GM18861 (cell line): ENCODE data around the gene BCL6.

Experiments used
- ATAC-seq: cut with Tn5 transposase; IDR thresholded peaks from one replicate; pipeline ENCODE4 v1.9.1; 2021; ENCODE audit not compliant: unreplicated experiment

Gene BCL6

DNA sequence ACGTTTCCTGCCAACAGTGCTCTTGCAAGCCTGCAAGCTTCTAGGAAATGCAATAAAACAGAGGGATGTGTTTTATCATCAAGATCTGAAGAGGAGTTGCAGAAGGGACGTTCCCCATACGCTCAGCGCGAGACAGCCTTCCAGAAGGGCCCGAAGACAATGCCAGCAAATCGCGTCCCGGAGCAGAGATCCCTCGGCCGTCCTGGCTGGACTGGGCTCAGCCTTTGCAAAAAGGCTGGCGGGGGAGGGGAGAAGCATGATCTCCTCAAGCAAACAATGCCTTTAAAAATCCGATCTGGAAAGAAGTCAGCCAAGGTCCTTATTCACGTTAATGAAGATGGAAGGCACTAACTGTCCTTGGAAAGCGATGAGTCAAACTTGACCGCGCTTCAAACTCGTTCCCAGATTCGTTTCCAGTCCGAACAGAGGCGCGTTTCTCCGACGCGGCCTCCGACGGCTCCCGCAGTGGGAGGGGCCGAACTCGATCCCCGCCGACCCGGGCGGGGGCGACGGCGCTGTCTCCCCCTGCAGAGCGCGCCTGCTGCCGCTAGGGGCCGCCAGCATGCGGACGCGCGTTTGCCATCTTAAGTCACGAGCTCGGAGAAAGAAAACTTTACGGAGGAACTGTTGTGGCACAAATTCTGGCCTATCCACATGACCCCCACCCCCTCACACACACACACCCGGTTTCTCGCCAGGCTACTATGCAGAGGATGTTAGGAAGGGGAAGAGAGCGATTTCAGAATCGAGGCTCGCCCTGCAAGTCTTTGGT, 5.5 kb downstream of the BCL6 start:
- no peak for ATAC-seq

DNA sequence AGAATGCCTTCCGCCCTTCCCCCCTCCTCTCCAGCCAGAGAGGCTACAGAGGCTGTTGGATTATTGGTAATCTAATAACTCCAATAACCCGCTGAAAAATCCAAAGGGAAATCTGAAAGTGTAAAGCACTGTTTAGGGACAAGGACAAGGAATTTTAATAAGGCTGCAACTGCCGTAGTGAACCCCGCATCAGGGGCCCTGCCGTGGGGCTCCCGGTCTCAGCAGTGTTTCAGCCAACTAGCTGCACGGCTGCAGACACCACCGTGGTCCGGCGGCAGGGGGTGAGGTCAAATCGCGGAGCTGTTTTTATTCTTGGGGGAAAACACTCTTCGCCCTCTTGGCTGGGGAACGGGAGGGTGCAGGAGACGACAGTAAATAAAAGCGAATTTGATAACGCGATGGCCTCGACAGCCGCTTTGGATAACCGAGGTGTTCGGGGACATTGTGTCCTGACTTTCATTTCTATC, 6.1 kb downstream of the BCL6 start:
- no peak for ATAC-seq

DNA sequence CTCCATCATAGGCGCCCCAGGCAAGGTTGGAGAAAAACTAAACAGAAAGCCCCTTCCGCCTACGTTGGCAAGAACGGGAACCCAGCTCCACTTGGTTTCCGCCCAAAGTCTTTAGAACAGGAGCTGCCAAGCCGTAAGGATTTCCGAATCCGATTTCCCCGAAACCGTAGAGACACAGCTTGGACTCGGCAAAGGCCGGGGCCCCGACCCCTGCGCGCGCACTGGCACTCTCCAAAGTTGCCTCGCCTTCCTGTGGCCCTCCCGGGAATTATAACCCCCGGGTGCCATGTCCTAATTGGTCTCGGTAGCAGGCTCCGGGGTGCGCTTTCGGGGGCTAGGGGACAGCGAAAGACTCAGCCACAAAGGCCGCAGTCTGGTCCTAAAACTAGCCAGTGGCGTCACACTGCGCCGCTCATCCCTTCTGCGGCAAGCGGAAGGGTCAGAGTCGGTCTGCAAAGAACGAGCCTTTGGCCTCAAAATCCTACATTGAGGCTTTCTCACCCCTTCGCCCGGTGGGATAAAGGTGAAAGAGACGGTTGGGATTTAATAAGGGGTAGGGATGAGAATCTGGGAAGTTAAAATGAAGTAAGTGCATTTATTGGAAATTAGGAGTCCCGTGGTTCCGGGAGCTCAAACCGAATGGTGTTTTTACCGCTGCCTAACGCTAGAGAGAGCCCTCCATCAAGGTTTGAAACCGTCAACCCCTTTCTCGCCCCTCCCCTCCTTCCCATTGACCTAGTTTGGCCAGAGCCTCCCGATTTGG, 6.8 kb downstream of the BCL6 start:
- no peak for ATAC-seq

DNA sequence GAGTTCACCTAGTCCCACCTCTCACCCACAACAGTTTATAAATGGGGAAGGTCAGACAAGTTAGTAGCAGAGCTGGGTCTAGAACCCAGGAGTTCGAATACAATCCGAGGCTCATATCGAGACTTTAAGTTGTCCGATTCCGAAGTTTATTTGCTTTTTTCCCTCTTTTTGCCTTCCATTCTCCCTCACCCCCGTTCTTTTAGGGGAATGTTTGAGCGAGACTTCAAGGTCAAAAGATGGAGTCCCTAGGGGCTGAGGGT, 7.3 kb downstream of the BCL6 start:
- no peak for ATAC-seq

DNA sequence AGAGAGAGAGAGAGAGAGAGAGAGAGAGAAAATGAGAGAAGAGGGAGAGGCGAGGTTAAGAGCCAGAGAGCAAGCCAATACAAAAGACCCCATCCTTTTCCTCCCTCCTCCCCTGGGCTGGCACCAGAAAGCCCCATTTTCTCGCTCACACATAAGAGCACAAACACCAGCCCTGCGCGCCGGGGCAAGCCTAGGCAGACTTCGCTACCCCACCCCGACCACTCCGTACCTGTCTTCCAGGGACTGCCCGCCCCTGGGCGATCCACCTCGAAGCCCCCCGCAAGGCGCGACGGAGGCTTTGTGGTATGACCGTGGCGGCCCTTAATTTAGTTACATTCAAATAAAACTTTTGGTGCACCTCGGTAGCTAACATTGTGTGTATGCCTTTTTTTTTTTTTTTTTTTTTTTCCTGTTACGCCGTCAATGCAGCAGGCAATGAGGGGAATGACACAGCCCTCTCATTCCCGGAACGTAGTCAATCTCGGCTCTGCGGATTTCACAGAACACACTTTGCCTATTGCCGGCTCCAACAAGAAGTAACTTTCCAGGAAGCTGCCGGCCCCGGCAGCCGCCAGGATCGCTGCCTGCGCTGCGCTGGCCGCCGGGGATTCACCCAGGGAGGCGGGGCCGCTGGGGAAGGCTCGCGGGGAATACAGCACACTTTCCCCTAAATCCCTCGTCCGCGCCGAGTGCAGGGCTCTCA, 7.7 kb downstream of the BCL6 start:
- ATAC-seq: no peak

DNA sequence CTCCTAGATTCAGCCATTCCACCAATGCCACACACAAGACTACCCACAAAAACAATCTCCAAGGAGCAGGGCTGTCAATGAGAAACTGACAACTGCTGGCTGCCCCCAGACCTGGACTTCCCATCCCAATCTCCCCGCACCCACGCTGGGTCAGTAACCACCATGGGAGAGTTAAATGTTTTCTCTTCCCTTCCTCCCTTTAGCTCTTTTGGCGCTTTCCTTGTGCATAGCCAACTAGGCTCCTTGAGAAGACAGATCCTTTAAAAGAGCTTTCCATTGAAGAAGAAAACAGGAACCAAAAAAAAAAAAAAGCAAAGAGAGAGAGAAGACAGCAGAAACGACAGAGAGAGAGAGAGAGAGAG, 8.3 kb downstream of the BCL6 start:
- no peak for ATAC-seq

DNA sequence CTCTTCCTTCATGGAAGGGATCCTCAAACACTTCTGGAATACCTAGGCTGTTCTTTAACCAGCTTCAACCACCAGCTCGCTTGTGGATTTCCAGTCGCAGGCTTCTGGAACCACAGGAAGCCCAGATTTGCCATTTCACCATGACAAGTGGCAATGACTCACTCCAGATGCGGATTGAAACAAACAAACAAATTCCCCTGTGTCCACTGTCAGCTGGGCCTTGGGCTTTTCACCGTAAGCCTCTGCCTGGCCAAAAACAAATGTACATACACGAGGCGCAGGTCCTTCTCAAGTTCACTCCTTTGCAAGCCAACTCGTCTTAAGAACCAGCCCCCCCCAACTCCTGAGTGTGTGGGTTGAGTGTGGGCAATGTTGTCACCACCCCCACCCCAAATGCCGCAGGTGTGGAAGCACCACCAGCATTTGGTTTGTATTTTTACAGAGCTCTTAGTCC, 8.8 kb downstream of the BCL6 start:
- ATAC-seq: no peak

DNA sequence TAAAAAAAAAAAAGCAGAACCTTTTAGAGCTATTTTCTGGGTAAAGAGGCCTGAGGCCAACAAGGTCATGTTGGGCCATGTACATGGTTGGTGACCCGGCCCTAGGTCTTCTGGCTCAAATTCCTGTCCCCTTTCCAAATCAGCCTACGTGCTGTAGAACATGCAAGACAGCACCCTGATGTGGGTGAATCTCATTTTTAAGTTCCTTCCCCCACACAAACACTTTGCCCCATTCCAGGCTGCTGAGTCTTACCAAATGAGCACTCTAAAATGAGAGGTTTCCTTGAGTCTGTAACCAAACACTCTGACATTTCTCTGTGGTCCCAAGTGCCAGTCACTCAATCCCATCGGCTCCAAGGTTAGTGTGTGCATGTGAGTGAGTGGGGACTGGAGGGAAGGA, 9.4 kb downstream of the BCL6 start:
- ATAC-seq: no peak

DNA sequence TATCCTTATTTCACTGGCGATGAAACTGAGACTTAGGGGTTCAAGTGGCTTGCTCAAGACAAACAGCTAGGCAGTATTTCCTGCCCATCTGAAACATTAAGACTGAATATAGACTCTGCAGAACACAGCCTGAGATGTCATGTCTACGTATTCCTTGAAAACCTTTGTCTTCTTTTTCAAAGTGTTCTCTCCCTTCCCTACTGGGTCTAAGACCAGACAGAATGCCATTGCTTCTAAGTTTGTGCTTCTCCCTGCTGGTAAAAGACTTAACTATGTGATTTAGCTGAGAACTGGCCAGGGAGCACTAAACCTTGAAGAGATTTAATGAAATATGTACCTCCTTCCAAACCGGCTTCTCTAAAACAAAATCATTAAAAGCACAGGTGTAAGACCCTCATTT, 9.9 kb downstream of the BCL6 start:
- no peak for ATAC-seq

DNA sequence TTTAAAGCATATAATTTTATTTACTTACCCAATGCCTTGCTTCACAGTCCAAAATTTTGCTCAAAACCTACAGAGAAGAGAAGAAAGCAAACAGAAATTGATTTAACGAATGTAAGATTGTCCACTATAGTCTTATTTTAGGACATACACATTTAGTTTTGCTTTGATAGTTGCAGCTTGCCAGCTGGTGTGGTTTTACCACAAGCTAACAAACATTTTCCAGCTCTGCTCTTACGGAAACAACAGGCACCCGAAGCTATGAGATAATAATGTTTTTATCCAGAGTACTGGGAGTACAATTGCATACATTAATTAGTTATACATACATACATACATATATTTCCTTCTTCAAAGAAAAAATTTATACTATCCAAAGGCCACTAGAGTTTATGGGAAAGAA, 10.4 kb downstream of the BCL6 start:
- no peak for ATAC-seq

DNA sequence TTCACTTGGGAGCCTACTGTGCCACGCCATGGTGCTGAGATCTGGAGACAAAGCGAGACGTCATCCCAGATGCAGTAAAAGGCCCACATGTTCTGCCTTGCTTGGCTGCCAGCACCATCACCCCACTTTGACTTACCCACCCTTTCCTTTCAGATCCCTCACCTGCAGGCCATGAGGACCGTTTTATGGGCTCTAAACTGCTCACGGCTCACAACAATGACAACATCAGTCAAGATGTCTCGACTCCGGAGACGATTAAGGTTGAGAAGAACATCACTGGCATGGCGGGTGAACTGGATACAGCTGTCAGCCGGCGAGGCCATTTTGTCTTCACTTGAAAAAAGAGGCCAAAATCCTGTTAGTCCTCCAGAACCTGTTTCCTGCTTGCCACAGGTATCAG, 11.9 kb downstream of the BCL6 start:
- ATAC-seq: no peak

DNA sequence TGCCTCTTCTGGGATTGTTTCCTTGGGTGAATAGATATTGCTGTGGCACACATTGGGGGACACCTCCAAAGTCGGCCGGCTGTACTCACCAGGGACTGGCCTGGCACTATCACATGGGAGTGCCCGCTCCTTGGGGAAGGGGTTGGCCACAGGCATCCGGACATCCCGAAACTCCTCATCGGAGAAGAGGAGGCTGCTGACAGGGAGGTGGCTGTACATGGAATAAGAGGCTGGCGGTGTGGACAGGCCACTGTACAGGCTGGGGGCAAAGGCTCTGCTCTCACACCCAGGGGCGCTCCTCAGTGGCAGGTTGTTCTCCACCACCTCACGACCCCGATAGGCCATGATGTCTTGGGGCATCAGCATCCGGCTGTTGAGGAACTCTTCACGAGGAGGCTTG, 15.7 kb downstream of the BCL6 start:
- ATAC-seq: no peak

DNA sequence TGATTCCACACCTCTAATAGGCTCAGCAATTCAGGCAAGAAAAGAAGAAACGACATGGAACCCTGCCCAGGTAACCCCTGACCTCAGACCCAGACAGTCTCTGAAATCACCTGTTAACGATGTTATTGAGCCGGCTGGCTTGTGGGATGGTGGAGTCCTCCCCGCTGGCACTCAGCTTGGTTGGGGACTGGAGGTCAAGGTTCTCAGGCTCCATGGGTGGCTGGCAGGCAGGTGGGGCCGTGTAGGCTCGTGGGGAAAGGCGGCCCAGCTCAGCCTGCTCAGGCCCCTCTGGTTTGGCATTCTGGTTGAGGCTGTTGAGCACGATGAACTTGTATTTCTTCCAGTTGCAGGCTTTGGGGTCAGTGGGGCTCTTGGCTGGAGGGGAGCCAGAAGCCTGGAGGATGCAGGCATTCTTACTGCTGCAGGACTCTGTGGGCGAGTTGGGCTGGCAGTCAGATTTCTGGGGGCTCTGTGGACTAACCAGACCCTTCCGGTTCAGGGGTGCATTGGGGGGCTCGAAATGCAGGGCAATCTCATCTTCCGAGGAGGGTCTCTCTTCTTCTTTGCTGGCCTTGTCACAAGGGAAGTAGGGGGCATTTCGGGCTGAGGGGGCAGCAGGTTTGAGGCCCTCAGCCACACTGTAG, 16.2 kb downstream of the BCL6 start:
- ATAC-seq: no peak

DNA sequence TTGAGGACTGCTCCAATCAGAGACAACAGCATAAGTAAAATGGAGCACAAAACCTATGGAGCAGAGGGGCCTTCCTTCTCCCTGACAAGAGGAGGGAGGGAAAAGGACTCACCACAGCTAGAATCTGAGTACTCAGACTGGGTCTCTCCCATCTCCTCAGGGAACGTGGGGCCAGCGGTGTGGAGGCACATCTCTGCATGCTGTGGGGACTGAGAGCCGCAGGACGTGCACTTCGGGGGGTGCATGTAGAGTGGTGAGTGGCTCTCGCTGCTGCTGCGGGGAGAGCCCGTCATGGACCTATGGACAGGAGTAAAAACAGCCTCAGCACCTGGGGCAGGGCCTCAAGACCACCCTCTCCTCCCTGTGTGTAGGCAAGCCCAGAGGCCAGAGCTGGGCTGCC, 17.0 kb downstream of the BCL6 start:
- ATAC-seq: no peak

DNA sequence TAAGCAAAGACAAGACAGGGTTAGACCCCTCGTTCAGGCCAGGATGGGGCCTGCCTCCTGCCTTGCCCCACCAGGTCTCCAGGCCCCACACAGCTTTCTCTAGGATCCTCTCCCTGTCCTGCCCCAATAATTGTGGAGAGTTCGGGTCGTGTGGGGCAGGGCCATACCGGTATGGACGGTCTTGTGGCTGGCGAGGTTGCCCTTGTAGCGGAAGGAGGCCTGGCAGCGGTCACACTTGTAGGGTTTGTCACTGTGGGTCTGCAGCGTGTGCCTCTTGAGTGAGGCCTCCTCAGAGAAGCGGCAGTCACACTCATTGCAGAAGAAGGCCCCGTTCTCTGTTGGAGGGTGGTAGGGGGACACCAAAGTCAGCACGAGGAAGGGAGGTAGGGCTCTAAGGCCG, 18.7 kb downstream of the BCL6 start:
- ATAC-seq: no peak

DNA sequence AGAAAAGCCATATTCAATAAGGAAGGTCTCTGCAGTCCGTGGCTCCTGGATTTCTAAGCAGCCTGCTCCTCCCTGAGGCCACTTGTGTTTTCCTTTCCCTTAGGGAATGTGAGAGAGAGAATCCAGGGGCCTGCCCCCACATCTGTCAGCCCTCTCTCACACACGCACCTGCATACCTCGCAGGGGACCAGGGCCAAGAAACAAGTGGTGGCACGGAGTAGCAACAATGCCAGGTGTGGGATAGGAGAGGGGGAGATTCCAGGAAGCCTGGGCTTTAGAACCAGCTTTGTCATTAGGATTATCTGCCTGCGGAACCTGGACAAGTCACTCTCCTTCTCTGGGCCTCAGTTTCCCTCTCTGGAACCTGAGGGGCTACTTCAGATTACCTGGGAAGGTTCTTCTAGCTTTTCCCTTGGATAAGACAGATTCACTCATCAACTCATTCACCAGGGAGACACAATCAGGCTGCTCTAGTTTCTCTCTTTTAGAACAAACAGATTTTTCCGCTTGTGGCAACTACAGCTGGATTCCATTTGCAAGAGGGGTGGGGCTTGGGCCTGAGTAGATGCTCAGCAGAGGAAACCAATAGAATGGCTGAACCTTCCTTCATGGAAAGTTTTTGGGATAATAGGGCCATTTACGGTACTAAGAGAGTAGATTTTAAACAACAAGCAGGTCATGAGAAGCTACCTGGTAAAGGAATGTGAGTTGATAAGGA, 19.5 kb downstream of the BCL6 start:
- no peak for ATAC-seq

DNA sequence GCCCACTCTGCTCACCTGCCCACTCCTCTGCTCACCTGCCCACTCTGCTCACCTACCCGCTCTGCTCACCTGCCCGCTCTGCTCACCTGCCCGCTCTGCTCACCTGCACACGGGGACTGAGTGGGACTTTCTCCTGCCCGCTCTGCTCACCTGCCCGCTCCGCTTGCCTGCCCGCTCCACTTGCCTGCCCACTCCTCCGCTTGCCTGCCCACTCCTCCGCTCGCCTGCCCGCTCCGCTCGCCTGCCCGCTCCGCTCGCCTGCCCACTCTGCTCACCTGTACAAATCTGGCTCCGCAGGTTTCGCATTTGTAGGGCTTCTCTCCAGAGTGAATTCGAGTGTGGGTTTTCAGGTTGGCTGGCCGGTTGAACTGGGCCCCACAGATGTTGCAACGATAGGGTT, 20.0 kb downstream of the BCL6 start:
- no peak for ATAC-seq

DNA sequence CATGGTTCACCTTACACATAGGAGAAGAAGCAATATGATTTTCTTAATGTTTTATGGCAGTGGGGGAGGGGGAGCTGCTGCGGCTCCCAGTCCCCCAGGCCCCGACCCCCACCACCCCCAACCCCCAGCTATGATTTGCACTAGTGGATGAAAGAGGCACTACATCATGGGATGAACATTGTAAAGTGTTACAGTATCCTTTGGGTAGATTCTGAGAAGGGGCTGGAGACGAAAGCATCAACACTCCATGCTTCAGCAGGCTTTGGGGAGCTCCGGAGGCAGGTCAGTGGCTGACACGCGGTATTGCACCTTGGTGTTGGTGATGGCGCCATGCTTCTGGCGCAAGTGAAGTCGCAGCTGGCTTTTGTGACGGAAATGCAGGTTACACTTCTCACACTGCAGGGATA, 23.1 kb downstream of the BCL6 start:
- ATAC-seq: no peak

DNA sequence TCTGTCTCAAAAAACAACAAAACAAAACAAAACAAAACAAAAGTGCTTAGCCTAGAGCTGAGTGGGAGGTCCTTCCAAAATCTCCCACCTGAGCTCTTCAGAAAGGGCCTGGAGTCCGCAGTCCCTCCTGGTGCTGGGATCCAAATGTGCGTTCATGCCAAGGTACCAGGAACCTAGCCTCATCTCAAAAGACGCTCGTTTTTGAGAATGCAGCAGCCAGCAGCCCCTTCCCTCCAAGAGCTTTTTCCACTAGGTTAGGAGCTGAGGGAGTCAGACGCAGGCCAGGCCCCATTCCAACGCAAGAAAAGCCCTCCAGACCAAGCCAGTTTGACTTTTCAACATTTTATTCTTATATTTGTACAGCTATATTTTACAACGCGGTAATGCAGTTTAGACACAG, 24.2 kb downstream of the BCL6 start:
- ATAC-seq: no peak

DNA sequence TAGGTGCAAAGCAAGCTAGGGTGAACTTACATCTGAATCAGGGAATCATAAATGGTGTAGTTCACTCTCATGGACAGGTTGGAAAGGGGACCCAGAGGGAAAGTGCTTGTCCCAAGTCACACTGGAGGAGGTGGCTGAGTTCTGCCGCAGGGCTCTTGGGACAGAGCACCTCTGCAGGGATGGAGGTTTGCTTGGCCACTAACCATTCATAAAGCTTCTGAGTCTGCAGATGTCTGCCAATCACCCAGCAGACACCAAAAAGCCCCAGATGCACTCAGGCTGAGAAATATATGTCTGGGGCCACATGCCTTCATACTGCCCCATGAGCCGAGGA, 25.0 kb downstream of the BCL6 start:
- ATAC-seq: no peak

DNA sequence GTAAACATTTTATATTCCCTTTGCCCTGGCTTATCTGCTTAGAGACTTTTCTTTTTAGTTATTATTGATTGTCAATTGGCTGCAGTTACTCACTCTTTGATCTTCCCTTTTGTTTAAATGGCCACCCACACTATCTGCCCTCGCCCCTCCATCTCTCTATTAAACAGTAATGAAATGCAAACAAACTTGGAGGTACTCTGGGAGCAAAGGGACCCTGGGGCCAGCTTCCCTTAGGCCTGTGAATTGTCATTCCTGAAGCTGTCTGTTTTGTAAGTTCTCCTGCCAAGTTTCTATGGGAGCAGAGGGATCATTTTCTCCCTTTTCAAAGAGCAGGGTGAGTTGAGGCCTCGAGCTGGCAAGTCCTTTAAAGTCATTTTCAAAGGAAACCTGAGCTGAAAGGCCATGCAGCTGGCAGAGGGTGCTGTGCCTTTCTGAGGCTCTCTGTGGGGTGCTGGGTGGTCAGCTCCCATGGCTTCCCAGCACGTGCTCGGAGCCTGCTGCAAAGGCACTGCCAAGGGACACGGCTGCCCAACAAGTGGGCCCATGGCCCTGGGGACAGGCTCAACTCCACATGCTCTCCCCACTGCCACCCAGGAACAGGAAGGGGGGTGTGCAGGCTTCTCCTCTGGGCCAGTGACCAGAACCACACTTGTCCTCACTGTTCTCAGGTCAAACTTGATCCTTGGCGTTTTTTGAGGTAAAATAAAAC, 25.5 kb downstream of the BCL6 start:
- no peak for ATAC-seq
